T-helper 22 cell (primary cell): ENCODE measurements around the gene CYFIP1.

ENCODE experiments used
- DNase-seq: peaks from one replicate; pipeline ENCODE4 v3.0.0-alpha.2; 2020; ENCODE audit warnings: low read depth

CYFIP1 gene

GRCh38 chr15:22888120-22888859, 91.9 kb downstream of the CYFIP1 start:
- DNase-seq: no peak

DNA sequence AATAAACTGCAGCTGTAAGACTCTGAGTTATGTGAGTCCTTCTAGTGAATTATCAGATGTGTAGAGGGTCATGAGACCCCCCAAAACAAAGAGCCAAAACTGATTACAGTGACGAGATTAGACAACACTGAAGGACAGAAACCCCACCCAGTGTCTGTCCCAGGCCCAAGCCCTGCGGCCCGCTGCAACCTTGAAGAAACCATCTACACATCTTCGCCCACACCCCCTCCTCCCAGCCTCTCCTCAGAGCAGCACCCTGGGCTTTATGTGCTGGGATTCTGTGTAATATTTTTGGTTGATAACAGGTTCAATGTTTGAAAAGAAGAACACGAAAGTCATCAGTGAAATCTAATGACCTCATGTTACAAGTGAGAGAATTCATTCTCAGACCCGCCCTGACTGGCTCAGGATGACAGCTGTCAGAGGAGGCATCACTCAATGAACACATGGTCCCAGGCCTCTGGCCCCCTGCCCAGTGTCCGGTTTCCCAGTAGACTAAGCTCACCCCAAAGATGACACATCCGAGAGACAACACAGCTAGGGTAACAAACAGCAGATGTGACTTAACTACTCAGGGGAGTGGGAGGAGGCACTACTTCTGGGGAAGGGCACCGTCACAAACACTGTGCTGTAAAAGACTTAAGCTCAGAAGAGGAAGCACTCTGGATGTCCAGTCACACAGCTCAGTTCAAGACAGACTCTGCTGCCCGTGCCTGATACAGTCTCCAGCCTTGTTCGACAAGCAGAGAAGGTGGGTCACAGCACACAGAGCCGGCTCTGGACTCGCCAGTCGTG, 92.8 kb downstream of the CYFIP1 start:
- DNase-seq: no peak

GRCh38 chr15:22885120-22885519, 95.0 kb downstream of the CYFIP1 start:
- DNase-seq: no peak

DNA sequence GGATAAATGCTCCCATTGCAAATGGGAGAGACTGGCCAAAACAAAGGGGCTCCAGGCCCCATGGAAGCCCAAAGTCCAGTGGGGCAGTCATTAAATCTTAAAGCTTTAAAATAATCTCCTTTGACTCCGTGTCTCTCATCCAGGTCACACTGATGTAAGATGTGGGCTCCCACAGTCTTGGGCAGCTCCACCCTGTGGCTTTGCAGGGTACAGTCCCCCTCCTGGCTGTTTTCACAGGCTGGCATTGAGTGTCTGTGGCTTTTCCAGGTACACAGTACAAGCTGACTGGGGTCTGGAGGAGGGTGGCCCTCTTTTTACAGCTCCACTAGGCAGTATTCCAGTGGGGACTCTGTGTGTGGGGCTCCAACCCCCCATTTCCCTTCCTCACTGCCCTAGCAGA, 95.8 kb downstream of the CYFIP1 start:
- no peak for DNase-seq

- DNase-seq: no peak
Observed at GRCh38 chr15:22883196-22883595, 97.0 kb downstream of the CYFIP1 start.

GRCh38 chr15:22881739-22882440, 98.3 kb downstream of the CYFIP1 start:
- DNase-seq: no peak

DNA sequence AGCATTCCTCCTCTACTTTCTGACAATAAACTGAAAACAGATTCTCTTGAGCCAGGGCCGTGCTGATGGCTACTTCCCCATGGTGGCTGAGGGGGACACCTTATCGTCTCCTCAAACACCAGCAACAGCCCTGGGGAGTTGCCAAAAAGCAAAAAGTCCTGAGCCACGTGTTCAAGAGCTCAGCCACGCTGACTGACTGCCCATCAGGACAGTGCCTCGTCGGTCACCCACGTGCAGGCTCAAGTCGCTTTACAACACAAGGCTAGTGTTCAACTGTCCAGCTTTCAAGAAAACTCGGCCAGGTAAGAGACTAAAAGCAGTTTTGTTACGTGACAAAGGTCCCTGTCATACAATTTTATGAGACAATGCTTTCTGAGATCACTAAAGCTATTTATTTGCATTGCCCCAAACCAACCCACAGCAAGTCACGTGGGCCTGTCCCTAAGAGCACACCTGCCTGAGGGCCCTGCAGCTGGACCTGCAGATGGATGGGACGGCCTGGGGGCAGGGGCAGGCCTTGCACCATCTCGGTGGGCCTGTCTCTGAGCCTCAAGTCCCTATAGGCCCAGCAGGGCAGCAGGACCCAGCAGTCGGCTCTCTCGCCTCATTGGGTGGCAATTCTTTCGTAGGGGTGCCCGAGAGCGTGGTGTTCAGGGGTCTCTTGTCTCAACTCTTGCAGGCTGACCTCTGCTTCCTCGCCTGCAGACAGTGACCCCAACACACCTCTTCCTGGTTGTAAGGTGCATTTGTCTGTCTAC, 99.0 kb downstream of the CYFIP1 start:
- DNase-seq: no peak

- DNase-seq: no peak
Observed at GRCh38 chr15:22880068-22880980, 99.8 kb downstream of the CYFIP1 start.

DNA sequence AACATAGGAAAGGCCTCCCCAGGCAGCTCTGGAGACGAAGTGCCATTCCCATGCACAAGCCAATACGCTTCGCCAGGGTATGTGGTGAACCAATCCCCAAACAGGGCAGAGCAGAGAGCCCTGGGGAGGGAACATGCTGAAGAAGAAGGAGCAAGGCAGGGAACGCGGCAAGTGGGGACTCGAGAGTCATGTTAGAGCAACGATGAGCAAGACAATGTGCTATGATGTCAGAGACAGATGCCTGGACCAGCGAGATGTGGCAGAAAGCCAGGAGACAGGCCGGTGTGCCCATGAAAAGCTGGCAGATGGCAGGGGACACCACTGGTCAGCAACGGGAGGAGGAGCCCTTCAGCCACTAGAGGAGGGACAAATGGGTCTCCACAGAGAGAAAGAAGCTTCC, 102.1 kb downstream of the CYFIP1 start:
- no peak for DNase-seq

- DNase-seq: no peak
Observed at GRCh38 chr15:22877607-22878006, 102.6 kb downstream of the CYFIP1 start.

DNA sequence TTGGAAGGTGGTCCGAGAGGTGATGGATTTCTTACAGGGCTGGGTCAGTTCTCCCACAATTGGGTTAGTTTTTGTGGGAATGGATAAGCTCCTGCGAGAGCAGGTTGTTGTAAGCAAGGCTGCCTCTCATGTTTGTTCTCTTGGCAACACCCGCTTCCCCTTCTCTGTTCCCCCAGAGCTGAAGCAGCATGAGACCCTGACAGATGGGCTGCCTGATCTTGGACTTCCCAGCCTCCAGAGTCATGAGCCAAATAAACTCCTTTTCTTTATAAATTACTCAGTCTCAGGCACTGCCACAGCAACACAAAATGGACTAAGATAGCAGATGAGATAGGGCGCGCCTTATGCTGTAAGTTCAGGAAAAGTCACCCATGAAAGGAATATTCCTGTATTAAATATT, 103.1 kb downstream of the CYFIP1 start:
- no peak for DNase-seq

DNA sequence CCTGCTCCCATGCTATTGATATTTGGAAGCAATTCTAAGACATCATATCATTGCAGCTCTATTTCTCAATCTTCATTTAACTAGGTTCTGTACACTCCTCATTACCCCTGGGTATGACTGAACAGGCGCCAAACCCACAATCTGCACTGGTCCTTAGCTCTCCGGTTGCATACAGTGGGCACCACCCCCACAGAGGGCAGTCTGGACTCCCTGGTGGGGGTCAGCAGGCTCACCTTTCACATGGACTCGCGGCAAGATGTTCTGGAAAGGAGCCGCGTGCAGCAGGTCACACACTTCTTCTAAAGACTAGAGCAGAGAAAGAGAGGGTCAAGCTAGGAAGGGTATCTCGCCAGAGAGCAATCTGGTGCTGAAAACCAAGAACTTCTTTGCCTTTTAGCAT, 105.2 kb downstream of the CYFIP1 start:
- DNase-seq: no peak

- no peak for DNase-seq
Observed at GRCh38 chr15:22874256-22874655, 105.9 kb downstream of the CYFIP1 start.

- no peak for DNase-seq
Observed at GRCh38 chr15:22873841-22874240, 106.3 kb downstream of the CYFIP1 start.

GRCh38 chr15:22872936-22873701, 107.0 kb downstream of the CYFIP1 start:
- DNase-seq: no peak

- no peak for DNase-seq
Observed at GRCh38 chr15:22871481-22872086, 108.6 kb downstream of the CYFIP1 start.

GRCh38 chr15:22870865-22871264, 109.3 kb downstream of the CYFIP1 start:
- DNase-seq: no peak

DNA sequence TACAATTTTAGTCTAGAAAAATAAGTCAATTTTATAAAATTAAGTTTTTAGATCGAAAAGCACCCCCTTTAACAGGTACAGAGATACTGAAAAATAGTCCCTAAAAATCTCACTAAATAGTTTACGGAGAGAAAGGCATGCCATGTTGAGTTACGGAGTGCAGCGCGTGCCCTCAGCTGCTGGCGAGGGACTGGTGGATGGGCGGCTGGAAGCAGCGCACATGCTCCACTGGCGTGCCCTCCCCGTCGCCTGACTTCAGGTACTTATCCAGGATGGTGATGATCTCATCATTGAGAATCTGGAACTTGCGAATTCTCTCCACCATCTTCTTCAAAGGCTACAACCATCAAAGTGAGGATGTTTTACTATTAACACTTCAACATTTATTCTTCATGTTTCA, 110.3 kb downstream of the CYFIP1 start:
- DNase-seq: no peak

GRCh38 chr15:22868928-22869327, 111.2 kb downstream of the CYFIP1 start:
- DNase-seq: no peak

GRCh38 chr15:22868495-22868894, 111.7 kb downstream of the CYFIP1 start:
- DNase-seq: no peak
